ENCODE measurements around the gene TSPAN11. TPM values are rescaled to one million over a fixed set of nuclear protein-coding genes. Genes with fewer than 3 reads are reported as not detected.
A peak's percentile ranks its signal among the peaks of the same experiment; 100 is the strongest.

The TSPAN11 gene, protein sequence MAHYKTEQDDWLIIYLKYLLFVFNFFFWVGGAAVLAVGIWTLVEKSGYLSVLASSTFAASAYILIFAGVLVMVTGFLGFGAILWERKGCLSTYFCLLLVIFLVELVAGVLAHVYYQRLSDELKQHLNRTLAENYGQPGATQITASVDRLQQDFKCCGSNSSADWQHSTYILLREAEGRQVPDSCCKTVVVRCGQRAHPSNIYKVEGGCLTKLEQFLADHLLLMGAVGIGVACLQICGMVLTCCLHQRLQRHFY
- 17.5 and 24.1 TPM in 2 replicates for total RNA-seq
- long read RNA-seq, partial matches to known transcripts: 1 of 8 reads
- long read RNA-seq, other reads (novel, unspliced or antisense): 7 of 8 reads

- no peaks in the 10 kb centered on the region for H3K36me3 Mint-ChIP-seq (ENCODE audit: insufficient read depth)
- H3K27ac Mint-ChIP-seq: peak within 1 kb of the TSS; percentile 63
- DNase-seq (ENCODE audit: low spot score, unreplicated experiment): peak; percentile 71
- H3K9me3 Mint-ChIP-seq (ENCODE audit: low read depth): no peaks in the 10 kb centered on the region
- H3K4me3 Mint-ChIP-seq (ENCODE audit: low read depth): peak within 1 kb of the TSS; percentile 71
- peaks cover 57% of the 10 kb centered on the region for H3K27me3 Mint-ChIP-seq
- H3K4me1 Mint-ChIP-seq (ENCODE audit: low read depth): peaks cover 13% of the 10 kb centered on the region
- no peak for TF ChIP-seq CTCF (IDR thresholded peaks at IDR 0.05; ENCODE audit: unreplicated experiment)
These were observed at the start of gene TSPAN11 for GRCh38 chr12:30926243-30927221. Gene TSPAN11, plus strand, starts transcription at chr12:30926748. Its CDS starts 27,244 bp downstream, at chr12:30953992.

- Mint-ChIP-seq H3K4me1 (ENCODE audit: low read depth) (peaks cover 16% of the 10 kb centered on the region), H3K27ac (no peak overlapping the region), H3K4me3 (ENCODE audit: low read depth) (no peak overlapping the region), H3K9me3 (ENCODE audit: low read depth) (no peaks in the 10 kb centered on the region), H3K36me3 (ENCODE audit: insufficient read depth) (no peaks in the 10 kb centered on the region), H3K27me3 (peaks cover 18% of the 10 kb centered on the region)
- TF ChIP-seq CTCF (IDR thresholded peaks at IDR 0.05; ENCODE audit: unreplicated experiment): no peak
- DNase-seq (ENCODE audit: low spot score, unreplicated experiment): no peak
These were observed 49.3 kb upstream of the TSPAN11 start for GRCh38 chr12:30877105-30877875.

GRCh38 chr12:30878024-30878423, 48.5 kb upstream of the TSPAN11 start:
- Mint-ChIP-seq H3K4me3 (ENCODE audit: low read depth) (no peak overlapping the region), H3K27me3 (peaks cover 15% of the 10 kb centered on the region), H3K27ac (no peak overlapping the region), H3K9me3 (ENCODE audit: low read depth) (no peaks in the 10 kb centered on the region), H3K36me3 (ENCODE audit: insufficient read depth) (no peaks in the 10 kb centered on the region), H3K4me1 (ENCODE audit: low read depth) (peaks cover 16% of the 10 kb centered on the region)
- TF ChIP-seq CTCF (IDR thresholded peaks at IDR 0.05; ENCODE audit: unreplicated experiment): no peak
- no peak for DNase-seq (ENCODE audit: low spot score, unreplicated experiment)

- peaks cover 16% of the 10 kb centered on the region for H3K4me1 Mint-ChIP-seq (ENCODE audit: low read depth)
- DNase-seq (ENCODE audit: low spot score, unreplicated experiment): no peak
- H3K36me3 Mint-ChIP-seq (ENCODE audit: insufficient read depth): no peaks in the 10 kb centered on the region
- no peaks in the 10 kb centered on the region for H3K9me3 Mint-ChIP-seq (ENCODE audit: low read depth)
- TF ChIP-seq CTCF (IDR thresholded peaks at IDR 0.05; ENCODE audit: unreplicated experiment): no peak
- no peak overlapping the region for H3K27ac Mint-ChIP-seq
- no peak overlapping the region for H3K4me3 Mint-ChIP-seq (ENCODE audit: low read depth)
- peaks cover 15% of the 10 kb centered on the region for H3K27me3 Mint-ChIP-seq
These were observed 46.5 kb upstream of the TSPAN11 start for GRCh38 chr12:30880061-30880460.

DNA sequence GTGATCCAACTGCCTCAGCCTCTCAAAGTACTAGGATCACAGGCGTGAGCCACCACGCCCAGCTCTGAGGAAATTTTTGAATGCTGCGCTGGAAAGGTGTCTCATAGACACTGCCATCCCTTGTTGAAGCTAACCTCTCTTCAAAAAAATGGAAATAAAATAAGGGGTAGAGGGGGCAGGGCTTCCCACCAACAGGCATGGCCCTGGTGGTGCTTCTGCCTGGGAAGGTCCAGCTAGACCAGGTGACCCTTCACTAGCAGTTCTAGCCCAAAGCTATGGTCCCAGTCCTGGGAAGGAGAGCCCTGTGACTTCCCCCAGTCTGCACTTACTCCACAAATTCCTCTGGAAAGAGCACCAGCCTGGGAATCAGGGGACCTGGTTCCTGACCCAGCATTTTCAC, 45.7 kb upstream of the TSPAN11 start:
- Mint-ChIP-seq H3K9me3 (ENCODE audit: low read depth) (no peaks in the 10 kb centered on the region), H3K27ac (no peak overlapping the region), H3K4me3 (ENCODE audit: low read depth) (no peak overlapping the region), H3K36me3 (ENCODE audit: insufficient read depth) (no peaks in the 10 kb centered on the region), H3K27me3 (peaks cover 15% of the 10 kb centered on the region), H3K4me1 (ENCODE audit: low read depth) (peaks cover 16% of the 10 kb centered on the region)
- TF ChIP-seq CTCF (IDR thresholded peaks at IDR 0.05; ENCODE audit: unreplicated experiment): no peak
- no peak for DNase-seq (ENCODE audit: low spot score, unreplicated experiment)

All from progenitor cell of endocrine pancreas (in vitro differentiated cells).